Mesodermal cell (in vitro differentiated cells): Measurements from ENCODE around the gene DUS1L.

Experiments
- H3K27ac ChIP-seq: 2 replicates; pipeline ENCODE4 v1.7.0; 2013; ENCODE audit warnings: mild to moderate bottlenecking, low read depth, low read length, moderate library complexity; ENCODE audit not compliant: severe bottlenecking
- H3K36me3 ChIP-seq: 2 replicates; pipeline ENCODE4 v1.7.1; 2013; ENCODE audit warnings: mild to moderate bottlenecking, low read length, moderate library complexity; ENCODE audit not compliant: control insufficient read depth, insufficient read depth
- H3K4me1 ChIP-seq: one replicate; pipeline ENCODE4 v1.7.1; 2013; ENCODE audit warnings: mild to moderate bottlenecking, low read length; ENCODE audit not compliant: insufficient read depth, control insufficient read depth, poor library complexity, severe bottlenecking
- H3K4me3 ChIP-seq: 2 replicates; pipeline ENCODE4 v1.7.0; 2013; ENCODE audit warnings: low read length, control low read depth, mild to moderate bottlenecking; ENCODE audit not compliant: insufficient read depth, poor library complexity, severe bottlenecking; ENCODE audit errors: extremely low read depth
- H3K9me3 ChIP-seq: 2 replicates; pipeline ENCODE4 v1.7.1; 2013; ENCODE audit warnings: mild to moderate bottlenecking, low read length, moderate library complexity; ENCODE audit not compliant: control insufficient read depth
- WGBS, 2 experiments: methylation state at CpG; one replicate each; pipeline ENCODE4 v1.1.5; 2013; ENCODE audit warnings: missing lambda C conversion rate in 2 of 2; ENCODE audit not compliant: insufficient coverage in 2 of 2; 5-methylcytosine and 5-hydroxymethylcytosine counted together

DUS1L gene

DNA sequence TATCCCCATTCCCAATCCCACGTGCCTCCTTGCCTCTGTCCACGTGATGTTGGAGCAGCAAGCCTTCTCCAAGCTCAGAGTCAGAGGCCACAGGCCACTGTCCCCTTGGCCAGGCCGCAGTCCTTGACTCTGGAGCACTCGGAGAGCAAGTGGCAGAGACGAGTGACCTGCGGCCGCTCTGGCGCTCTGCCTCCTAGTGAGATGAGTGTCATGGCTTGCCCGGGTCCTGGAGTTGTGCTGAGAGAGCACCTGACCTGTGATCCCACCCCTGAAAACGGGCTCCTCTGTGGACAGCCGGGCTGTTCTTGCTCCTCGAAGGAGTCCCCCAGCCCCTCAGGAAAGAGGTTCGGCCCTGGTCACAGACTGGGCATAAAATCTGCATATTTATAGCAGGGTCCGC, 42.4 kb upstream of the DUS1L start:
- Histone ChIP-seq H3K27ac (no peak overlapping the region), H3K4me3 (no peak overlapping the region), H3K36me3 (peaks cover 18% of the 10 kb centered on the region), H3K4me1 (peaks cover 26% of the 10 kb centered on the region), H3K9me3 (no peaks in the 10 kb centered on the region)
- 88 to 93% methylated on average over 13 of the region's 14 CpGs for WGBS, 2 experiments

GRCh38 chr17:82107341-82107860, 41.8 kb upstream of the DUS1L start:
- Histone ChIP-seq H3K4me3 (no peak overlapping the region), H3K9me3 (no peaks in the 10 kb centered on the region), H3K27ac (no peak overlapping the region), H3K36me3 (peaks cover 11% of the 10 kb centered on the region), H3K4me1 (peaks cover 28% of the 10 kb centered on the region)
- 94 to 95% methylated on average over 19 to 24 of the region's 24 CpGs for WGBS, 2 experiments

DNA sequence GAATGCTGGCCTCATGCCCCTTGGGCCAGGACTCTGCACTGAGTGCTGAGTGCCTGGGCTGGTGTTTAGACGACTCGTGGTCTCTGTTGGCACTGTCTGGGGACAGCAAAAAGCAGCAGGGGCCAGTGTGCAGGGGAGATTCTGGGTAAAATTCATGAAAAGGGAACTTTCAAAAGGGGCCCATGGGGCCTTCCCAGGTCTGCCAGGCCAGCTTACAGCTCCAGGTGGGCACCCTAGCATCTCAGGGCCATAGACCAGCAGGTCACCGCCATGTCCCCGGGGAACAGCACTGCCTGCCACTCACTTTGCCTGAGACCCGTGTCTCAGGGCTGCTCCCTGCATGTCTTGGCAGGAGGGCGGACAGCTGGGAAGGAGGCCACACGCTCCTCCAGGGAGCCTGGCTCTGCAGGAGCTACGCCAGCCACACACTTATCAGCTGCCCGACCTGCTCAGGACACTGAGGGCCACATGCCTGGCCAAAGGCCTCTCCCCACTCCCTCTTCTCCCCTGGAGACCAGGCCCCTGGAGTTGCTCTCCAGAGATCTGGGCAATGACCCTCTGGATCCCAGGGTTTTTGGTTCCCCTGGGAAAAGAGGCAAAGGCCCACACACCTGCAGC, 41.2 kb upstream of the DUS1L start:
- WGBS, 2 experiments, result 87 to 88% methylated on average over 7 to 9 of the region's 9 CpGs
- peaks cover 28% of the 10 kb centered on the region for H3K4me1 ChIP-seq
- H3K9me3 ChIP-seq, result no peaks in the 10 kb centered on the region
- no peak overlapping the region for H3K27ac ChIP-seq
- H3K4me3 ChIP-seq, result no peak overlapping the region
- peaks cover 9% of the 10 kb centered on the region for H3K36me3 ChIP-seq

- Histone ChIP-seq H3K4me1 (peaks cover 28% of the 10 kb centered on the region), H3K27ac (peak overlapping the region; percentile 23), H3K4me3 (no peak overlapping the region), H3K9me3 (no peaks in the 10 kb centered on the region), H3K36me3 (peaks cover 9% of the 10 kb centered on the region)
- WGBS, 2 experiments, result 57 to 68% methylated on average over 19 to 22 of the region's 24 CpGs
Observed at GRCh38 chr17:82105882-82106687, 40.5 kb upstream of the DUS1L start.

DNA sequence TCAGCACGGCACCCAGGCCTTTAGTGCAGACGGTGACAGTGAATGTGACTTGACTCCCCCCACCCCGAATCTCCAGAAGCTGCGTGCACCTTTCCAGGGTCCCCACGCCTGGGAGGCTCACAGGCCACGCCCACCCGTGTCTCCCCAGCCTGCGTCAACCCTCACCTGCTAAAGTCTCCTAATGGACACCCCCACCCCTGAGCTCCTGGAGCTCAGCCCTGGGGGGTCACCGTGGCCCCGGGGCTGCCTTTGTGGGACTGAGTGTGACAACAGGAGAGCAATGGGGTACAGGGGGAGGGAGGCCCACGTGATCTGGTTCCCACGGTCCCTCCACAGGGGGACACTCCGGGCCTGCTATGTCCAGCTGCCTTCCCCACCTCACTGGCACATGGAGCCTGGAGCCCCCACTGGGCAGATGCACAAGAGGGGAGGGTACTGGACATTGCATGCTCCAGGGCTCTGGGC, 39.8 kb upstream of the DUS1L start:
- WGBS, 2 experiments, result 91 to 94% methylated on average over 5 to 12 of the region's 13 CpGs
- H3K27ac ChIP-seq, result no peak overlapping the region
- H3K4me1 ChIP-seq, result peaks cover 28% of the 10 kb centered on the region
- no peak overlapping the region for H3K4me3 ChIP-seq
- H3K36me3 ChIP-seq, result peaks cover 9% of the 10 kb centered on the region
- no peaks in the 10 kb centered on the region for H3K9me3 ChIP-seq

- no peak overlapping the region for H3K4me3 ChIP-seq
- no peaks in the 10 kb centered on the region for H3K9me3 ChIP-seq
- H3K27ac ChIP-seq, result no peak overlapping the region
- 95 to 96% methylated on average over 11 of the region's 11 CpGs for WGBS, 2 experiments
- H3K4me1 ChIP-seq, result peaks cover 32% of the 10 kb centered on the region
- H3K36me3 ChIP-seq, result peaks cover 5% of the 10 kb centered on the region
Observed at GRCh38 chr17:82104797-82105416, 39.3 kb upstream of the DUS1L start.

- Histone ChIP-seq H3K9me3 (no peaks in the 10 kb centered on the region), H3K4me1 (peaks cover 41% of the 10 kb centered on the region), H3K27ac (peak overlapping the region; percentile 76), H3K36me3 (peaks cover 5% of the 10 kb centered on the region), H3K4me3 (no peak overlapping the region)
- WGBS, 2 experiments, result 50 to 58% methylated on average over 16 to 21 of the region's 24 CpGs
Observed at GRCh38 chr17:82103553-82104451, 38.2 kb upstream of the DUS1L start.

GRCh38 chr17:82101767-82102679, 36.4 kb upstream of the DUS1L start:
- 90 to 91% methylated on average over 16 of the region's 18 CpGs for WGBS, 2 experiments
- H3K4me3 ChIP-seq, result no peak overlapping the region
- no peak overlapping the region for H3K27ac ChIP-seq
- H3K9me3 ChIP-seq, result no peaks in the 10 kb centered on the region
- peaks cover 2% of the 10 kb centered on the region for H3K36me3 ChIP-seq
- H3K4me1 ChIP-seq, result peaks cover 41% of the 10 kb centered on the region

GRCh38 chr17:82101301-82101715, 35.7 kb upstream of the DUS1L start:
- Histone ChIP-seq H3K36me3 (peaks cover 9% of the 10 kb centered on the region), H3K4me3 (no peak overlapping the region), H3K9me3 (no peaks in the 10 kb centered on the region), H3K4me1 (peaks cover 33% of the 10 kb centered on the region), H3K27ac (no peak overlapping the region)
- WGBS, 2 experiments, result 89 to 93% methylated on average over 5 to 6 of the region's 10 CpGs
